ENCODE results near the gene SNRK.

DNA sequence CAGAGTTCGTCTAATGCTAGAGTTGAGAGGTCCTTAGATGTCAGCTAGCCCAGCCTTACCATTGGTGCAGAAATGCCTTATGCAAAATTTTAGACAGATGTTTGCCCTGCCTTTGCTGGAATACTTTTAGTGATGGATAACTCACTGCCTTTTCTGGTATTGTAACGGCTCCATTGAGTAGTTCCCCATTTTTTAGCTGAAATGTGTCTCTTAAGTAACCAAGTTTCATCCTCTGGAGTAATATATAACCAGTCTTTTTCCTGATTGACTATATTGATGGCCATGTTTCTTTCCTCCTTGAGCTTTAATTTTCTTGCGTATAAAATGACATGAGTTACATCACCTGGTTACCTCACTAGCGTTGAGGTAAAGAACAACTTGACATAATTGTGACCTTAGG is 45.0 kb downstream of the SNRK start:
- TF ChIP-seq CTCF (IDR thresholded peaks at IDR 0.05 in 8 of 11, conservative IDR thresholded peaks at IDR 0.05 in 3 of 11), result no peak
- TF ChIP-seq POLR2AphosphoS5 (IDR thresholded peaks at IDR 0.05), result no peak
